ENCODE data around the gene MYH14. TPM values are rescaled to one million over a fixed set of nuclear protein-coding genes. Genes with fewer than 3 reads are reported as not detected.

Gene MYH14
- total RNA-seq, 1 donor from 2014 or later: 146 TPM

DNA sequence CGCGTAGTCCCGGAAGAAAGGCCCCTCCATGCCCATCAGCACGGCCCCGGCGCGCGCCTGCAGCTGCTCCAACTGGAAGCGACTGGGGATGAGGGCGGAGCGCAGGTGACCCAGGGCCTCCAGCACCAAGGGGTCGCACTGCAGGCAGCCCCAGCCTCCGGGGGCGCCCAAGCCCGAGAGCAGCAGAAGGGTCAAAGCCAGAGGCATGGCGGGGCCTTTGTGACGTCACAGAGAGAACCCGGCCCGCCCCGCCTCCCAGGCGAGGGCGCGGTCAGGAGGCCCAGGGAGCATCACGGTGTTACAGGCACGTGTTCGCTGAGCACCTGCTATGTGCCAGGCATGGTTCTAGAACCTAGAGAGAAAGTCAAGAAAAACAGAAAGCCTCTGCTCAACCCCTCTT, 40.4 kb upstream of the MYH14 start, which contains the start of gene IZUMO2:
TSS of gene IZUMO2 (minus strand) at position 294 of the 400 bp plus-strand sequence. CDS start at position 207, 87 bp downstream.
- ATAC-seq (peak; percentile 31), DNase-seq (no peak)
- TF ChIP-seq, protein P1, sequence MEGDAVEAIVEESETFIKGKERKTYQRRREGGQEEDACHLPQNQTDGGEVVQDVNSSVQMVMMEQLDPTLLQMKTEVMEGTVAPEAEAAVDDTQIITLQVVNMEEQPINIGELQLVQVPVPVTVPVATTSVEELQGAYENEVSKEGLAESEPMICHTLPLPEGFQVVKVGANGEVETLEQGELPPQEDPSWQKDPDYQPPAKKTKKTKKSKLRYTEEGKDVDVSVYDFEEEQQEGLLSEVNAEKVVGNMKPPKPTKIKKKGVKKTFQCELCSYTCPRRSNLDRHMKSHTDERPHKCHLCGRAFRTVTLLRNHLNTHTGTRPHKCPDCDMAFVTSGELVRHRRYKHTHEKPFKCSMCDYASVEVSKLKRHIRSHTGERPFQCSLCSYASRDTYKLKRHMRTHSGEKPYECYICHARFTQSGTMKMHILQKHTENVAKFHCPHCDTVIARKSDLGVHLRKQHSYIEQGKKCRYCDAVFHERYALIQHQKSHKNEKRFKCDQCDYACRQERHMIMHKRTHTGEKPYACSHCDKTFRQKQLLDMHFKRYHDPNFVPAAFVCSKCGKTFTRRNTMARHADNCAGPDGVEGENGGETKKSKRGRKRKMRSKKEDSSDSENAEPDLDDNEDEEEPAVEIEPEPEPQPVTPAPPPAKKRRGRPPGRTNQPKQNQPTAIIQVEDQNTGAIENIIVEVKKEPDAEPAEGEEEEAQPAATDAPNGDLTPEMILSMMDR (IDR thresholded peaks at IDR 0.05): no peak

DNA sequence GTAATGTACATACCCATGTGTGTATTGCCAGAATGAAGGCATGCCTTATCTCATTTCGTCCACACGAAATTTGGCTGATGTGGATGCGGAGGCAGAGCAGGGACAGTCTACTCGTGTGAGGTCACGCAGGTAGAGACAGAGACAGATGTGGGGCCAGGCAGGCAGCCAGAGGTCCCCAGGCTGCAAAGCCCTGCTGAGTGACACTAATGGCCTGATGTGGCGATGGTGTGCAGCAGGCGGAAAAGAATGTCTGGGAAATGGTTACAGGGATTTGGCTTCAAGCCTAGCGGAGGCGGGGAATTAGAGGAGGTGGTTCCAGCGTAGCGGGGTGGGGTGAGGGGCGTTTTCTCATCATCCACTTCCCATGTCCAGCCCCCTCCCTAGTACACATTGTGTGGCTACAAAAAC, 36.1 kb upstream of the MYH14 start:
- no peak overlapping the region for H3K4me3 ChIP-seq
- TF ChIP-seq, protein P1 (IDR thresholded peaks at IDR 0.05): no peak
- H3K36me3 ChIP-seq: no peaks in the 10 kb centered on the region
- peaks cover 8% of the 10 kb centered on the region for H3K27me3 ChIP-seq
- DNase-seq: no peak
- H3K4me1 ChIP-seq: no peaks in the 10 kb centered on the region
- intact Hi-C loops (cut with DNase I): no loop called here
- peak; percentile 30 for ATAC-seq
- no peak overlapping the region for H3K27ac ChIP-seq
- no peaks in the 10 kb centered on the region for H3K9me3 ChIP-seq

More for the DNA sequence above, 40.4 kb upstream of the MYH14 start, which contains the start of gene IZUMO2:
- H3K27me3 ChIP-seq: peaks cover 8% of the 10 kb centered on the region
- H3K9me3 ChIP-seq: no peaks in the 10 kb centered on the region
- H3K4me1 ChIP-seq: no peaks in the 10 kb centered on the region
- intact Hi-C loops (cut with DNase I): no loop called here
- no peak within 1 kb of the TSS for H3K4me3 ChIP-seq
- H3K27ac ChIP-seq: no peak within 1 kb of the TSS
- H3K36me3 ChIP-seq: no peaks in the 10 kb centered on the region

DNA sequence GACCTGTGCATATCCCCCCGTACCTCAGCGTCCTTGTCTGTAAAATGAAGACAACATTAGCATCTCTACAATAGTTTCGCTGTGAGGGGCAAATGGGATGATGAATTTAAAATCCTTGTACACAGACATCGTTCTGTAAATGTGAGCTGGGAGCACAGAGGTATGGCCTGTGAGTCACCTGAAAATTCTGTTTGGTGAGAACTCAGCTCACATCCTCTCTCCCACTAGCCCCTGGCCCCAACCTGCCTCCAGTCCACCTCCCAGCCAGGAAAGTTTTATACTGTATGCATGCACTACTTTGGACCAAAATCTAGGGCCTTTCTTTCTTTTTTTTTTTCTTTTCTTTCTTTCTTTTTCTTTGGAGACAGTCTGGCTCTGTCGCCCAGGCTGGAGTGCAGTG, 31.7 kb upstream of the MYH14 start:
- H3K36me3 ChIP-seq: no peaks in the 10 kb centered on the region
- H3K4me1 ChIP-seq: no peaks in the 10 kb centered on the region
- H3K27me3 ChIP-seq: no peaks in the 10 kb centered on the region
- intact Hi-C loops (cut with DNase I): no loop called here
- H3K9me3 ChIP-seq: no peaks in the 10 kb centered on the region
- no peak for ATAC-seq
- no peak overlapping the region for H3K27ac ChIP-seq
- H3K4me3 ChIP-seq: no peak overlapping the region
- TF ChIP-seq, protein P1 (IDR thresholded peaks at IDR 0.05): no peak
- no peak for DNase-seq

DNA sequence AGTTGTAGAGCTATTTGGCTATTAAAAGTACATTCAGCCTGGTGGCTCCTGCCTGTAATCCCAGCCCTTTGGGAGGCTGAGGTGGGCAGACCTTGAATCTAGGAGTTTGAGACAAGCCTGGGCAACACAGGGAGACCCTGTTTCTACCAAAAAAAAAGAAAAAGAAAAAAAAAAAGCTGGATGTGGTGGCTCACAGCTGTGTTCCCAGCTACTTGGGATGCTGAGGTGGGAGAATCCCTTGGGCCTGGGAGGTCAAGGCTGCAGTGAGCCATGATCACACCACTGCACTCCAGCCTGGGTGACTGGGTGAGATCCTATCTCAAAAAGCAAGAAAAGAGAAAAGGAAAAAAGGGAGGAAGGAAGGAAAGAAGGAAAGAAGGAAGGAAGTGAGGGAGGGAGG, 30.7 kb upstream of the MYH14 start:
- no peak for ATAC-seq
- Histone ChIP-seq H3K36me3 (no peaks in the 10 kb centered on the region), H3K27ac (no peak overlapping the region), H3K9me3 (no peaks in the 10 kb centered on the region), H3K27me3 (no peaks in the 10 kb centered on the region), H3K4me3 (no peak overlapping the region), H3K4me1 (no peaks in the 10 kb centered on the region)
- no peak for DNase-seq
- TF ChIP-seq, protein P1 (IDR thresholded peaks at IDR 0.05): no peak
- intact Hi-C loops (cut with DNase I): no loop called here

DNA sequence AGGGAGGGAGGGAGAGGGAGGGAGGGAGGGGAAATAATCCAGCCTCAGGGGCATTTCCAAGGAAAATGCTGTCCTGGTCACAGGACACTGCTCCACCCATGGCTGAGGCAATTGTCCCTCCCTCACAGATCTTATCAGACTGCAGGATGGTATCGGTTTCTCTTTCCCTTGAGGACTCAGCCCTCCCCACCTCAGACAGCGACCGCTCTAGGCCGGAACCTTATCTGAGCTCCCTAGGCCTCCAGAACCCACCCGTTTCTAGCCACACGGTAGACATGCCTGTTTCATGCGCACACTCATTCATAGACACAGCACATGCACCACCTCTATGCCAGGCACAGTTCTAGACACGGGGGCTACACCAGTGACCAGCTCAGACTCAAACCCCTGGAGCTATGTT, 30.3 kb upstream of the MYH14 start:
- Histone ChIP-seq H3K9me3 (no peaks in the 10 kb centered on the region), H3K4me1 (no peaks in the 10 kb centered on the region), H3K27me3 (no peaks in the 10 kb centered on the region), H3K36me3 (no peaks in the 10 kb centered on the region), H3K4me3 (no peak overlapping the region), H3K27ac (no peak overlapping the region)
- DNase-seq (no peak), ATAC-seq (no peak)
- intact Hi-C loops (cut with DNase I): no loop called here
- TF ChIP-seq, protein P1 (IDR thresholded peaks at IDR 0.05): no peak

Measured in upper lobe of right lung (tissue), 1 donor.